HEK293T (cell line): ENCODE results near the gene ECI1.

ENCODE experiments used
- CTCF ChIA-PET: fragments of 350-600 bp; formaldehyde crosslinking; extraction: SDS; loops from one replicate; lab custom pipeline; 2021; ENCODE audit warnings: antibody characterized with exemption, inconsistent platforms; lab: Yijun Ruan, JAX
- POLR2A ChIA-PET: fragments of 350-600 bp; formaldehyde crosslinking; extraction: SDS; loops from one replicate; lab custom pipeline; 2020; ENCODE audit warnings: antibody characterized with exemption, inconsistent platforms; lab: Yijun Ruan, JAX
- DNase-seq: peaks from one replicate; pipeline ENCODE4 v3.0.0; 2012; ENCODE audit warnings: mixed read lengths; ENCODE audit errors: extremely low spot score
- ARNT ChIP-seq: fragments of 450-650 bp; IDR thresholded peaks from 2 replicates; pipeline ENCODE4 v1.6.1; 2017; ENCODE audit warnings: mild to moderate bottlenecking
- BHLHE40 ChIP-seq: fragments of 450-650 bp; IDR thresholded peaks from 2 replicates; pipeline ENCODE4 v1.6.1; 2016; ENCODE audit warnings: mild to moderate bottlenecking, moderate library complexity, borderline replicate concordance
- CTBP1 ChIP-seq: fragments of 450-650 bp; IDR thresholded peaks from 2 replicates; pipeline ENCODE4 v1.6.1; 2016; ENCODE audit warnings: borderline replicate concordance
- ELF4 ChIP-seq: fragments of 450-650 bp; IDR thresholded peaks from 2 replicates; pipeline ENCODE4 v1.6.1; 2017; ENCODE audit warnings: antibody characterized with exemption
- FOXA1 ChIP-seq: fragments of 450-650 bp; IDR thresholded peaks from 2 replicates; pipeline ENCODE4 v1.6.1; 2016; ENCODE audit warnings: mild to moderate bottlenecking
- FOXK2 ChIP-seq: fragments of 450-650 bp; IDR thresholded peaks from 2 replicates; pipeline ENCODE4 v1.6.1; 2016; ENCODE audit warnings: mild to moderate bottlenecking
- FOXM1 ChIP-seq: fragments of 450-650 bp; IDR thresholded peaks from 2 replicates; pipeline ENCODE4 v1.6.1; 2017; ENCODE audit warnings: mild to moderate bottlenecking, borderline replicate concordance
- HDGF ChIP-seq: fragments of 450-650 bp; IDR thresholded peaks from 2 replicates; pipeline ENCODE4 v1.6.1; 2017; ENCODE audit warnings: antibody characterized with exemption, borderline replicate concordance
- L3MBTL2 ChIP-seq: fragments of 450-650 bp; conservative IDR thresholded peaks from 2 replicates; pipeline ENCODE4 v1.6.1; 2016; ENCODE audit warnings: mild to moderate bottlenecking
- LEF1 ChIP-seq: fragments of 450-650 bp; IDR thresholded peaks from 2 replicates; pipeline ENCODE4 v1.6.1; 2017; ENCODE audit warnings: mild to moderate bottlenecking, borderline replicate concordance
- NFRKB ChIP-seq: fragments of 450-650 bp; IDR thresholded peaks from 2 replicates; pipeline ENCODE4 v1.6.1; 2016; ENCODE audit warnings: mild to moderate bottlenecking, moderate library complexity
- SP1 ChIP-seq: fragments of 450-650 bp; IDR thresholded peaks from 2 replicates; pipeline ENCODE4 v1.6.1; 2017
- SUZ12 ChIP-seq: fragments of 450-650 bp; IDR thresholded peaks from 2 replicates; pipeline ENCODE4 v1.6.1; 2016; ENCODE audit warnings: mild to moderate bottlenecking
- TARDBP ChIP-seq: fragments of 450-650 bp; IDR thresholded peaks from 2 replicates; pipeline ENCODE4 v1.6.1; 2016
- ZNF384 ChIP-seq: fragments of 450-650 bp; IDR thresholded peaks from 2 replicates; pipeline ENCODE4 v1.6.1; 2016
- TF ChIP-seq, protein P1 (sequence below): fragments of 450-650 bp; IDR thresholded peaks from 2 replicates; pipeline ENCODE4 v1.6.1; 2016

The ECI1 gene

DNA sequence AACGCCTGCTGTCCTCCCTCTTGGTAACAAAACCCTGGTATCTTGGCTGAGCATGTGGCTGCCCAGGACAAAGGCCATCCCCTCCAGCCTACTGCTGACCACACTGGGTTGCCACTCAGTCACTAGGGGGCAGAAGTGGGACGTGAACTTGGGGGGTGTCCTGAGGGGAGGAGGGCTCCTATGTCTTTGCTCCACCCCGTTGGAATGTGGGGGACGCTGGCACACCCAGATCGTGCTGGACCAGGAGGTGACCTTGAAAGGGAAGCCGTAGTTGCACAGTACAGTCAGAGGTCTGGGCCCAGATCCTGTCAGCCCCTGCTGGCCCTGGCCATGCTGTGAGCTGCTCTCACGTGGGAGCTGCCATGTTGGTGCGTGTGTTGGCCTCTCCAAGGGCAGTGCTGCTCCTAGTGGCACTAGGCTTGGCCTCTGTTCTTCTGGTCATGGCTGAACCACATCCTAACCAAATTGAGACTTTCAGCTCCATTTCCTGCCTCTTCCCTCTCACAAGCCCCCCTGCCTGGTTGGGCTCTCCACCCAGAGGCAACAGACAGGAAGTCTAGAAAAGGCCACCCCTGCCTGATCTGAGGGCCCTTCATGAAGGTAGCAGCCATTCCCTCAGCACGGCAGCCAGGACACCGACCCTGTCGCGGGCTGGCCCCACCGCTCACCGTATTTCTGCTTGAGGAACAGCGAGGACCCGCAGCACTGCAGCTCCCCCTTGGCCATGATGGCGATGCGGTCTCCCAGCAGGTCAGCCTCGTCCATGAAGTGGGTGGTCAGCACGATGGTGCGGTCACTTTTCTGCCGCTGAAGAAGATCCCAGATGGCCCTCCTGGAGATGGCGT, 45.5 kb upstream of the ECI1 start:
- ChIA-PET POLR2A (no interaction called here), CTCF (interaction anchor here (0.6 to 0.7 kb wide), 2 partner anchors 33 to 45 kb away, joined by 3 read pairs; partner anchors contain the start of gene ECI1)
- peak; percentile 38 for DNase-seq
- TF ChIP-seq SP1 (no peak), FOXM1 (no peak), ZNF384 (no peak), SUZ12 (no peak), L3MBTL2 (no peak), CTBP1 (no peak), TARDBP (no peak), LEF1 (no peak)

DNA sequence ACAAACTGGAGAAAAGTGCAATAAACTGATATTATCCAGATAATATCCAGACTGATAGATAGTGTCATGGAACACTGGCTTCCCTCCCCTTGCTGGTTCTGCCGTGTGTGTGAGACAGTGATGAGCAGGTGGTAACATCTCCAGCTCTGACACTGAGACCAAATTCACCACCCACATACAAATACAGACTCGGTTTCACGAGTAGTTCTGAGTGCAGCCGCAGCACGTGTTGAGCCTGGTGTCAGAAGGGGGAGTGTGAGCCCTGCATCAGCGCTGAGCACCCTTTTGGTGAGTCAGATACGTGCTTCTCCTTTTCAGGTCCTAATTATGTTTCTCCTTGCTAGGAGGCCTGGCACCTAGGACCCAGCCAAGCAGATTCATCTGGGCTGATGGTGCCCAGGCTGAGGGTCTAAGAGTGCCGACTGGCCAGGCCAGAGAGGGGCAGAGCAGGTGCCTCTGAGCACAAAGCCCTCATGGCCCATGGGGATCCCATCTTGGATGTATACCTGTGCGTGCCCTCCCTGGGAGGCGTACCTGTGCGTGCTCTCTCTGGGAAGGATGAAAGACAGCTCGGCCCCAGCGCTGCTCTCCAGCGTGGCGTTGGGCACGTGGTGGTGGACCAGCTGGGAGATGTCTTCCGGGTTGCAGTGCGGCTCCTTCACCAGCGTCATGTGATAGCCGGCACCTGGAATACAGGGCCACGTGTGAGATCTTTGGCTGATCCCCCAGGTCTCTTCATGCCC, 43.8 kb upstream of the ECI1 start:
- TF ChIP-seq SP1: no peak
- POLR2A ChIA-PET: no interaction called here
- CTCF ChIA-PET: no interaction called here
- no peak for DNase-seq

DNA sequence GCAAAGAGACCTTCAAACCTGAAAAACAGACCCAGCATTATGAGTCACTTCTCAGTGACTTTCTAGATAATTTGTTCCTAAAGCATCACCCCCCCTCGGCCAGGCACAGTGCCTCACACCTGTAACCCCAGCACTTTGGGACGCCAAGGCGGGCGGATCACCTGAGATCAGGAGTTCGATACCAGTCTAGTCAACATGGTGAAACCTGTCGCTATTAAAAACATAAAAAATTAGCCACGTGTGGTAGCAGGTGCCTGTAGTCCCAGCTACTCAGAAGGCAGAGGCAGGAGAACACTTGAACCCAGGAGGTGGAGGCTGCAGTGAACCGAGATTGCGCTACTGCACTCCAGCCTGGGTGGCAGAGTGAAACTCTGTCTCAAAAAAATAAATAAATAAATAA, 40.8 kb upstream of the ECI1 start:
- DNase-seq: no peak
- ChIA-PET POLR2A (no interaction called here), CTCF (no interaction called here)
- TF ChIP-seq CTBP1: no peak
- TF ChIP-seq NFRKB: no peak
- TF ChIP-seq SP1: no peak
- TF ChIP-seq BHLHE40: no peak
- no peak for TF ChIP-seq ELF4
- TF ChIP-seq, protein P1, sequence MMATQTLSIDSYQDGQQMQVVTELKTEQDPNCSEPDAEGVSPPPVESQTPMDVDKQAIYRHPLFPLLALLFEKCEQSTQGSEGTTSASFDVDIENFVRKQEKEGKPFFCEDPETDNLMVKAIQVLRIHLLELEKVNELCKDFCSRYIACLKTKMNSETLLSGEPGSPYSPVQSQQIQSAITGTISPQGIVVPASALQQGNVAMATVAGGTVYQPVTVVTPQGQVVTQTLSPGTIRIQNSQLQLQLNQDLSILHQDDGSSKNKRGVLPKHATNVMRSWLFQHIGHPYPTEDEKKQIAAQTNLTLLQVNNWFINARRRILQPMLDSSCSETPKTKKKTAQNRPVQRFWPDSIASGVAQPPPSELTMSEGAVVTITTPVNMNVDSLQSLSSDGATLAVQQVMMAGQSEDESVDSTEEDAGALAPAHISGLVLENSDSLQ: no peak
- no peak for TF ChIP-seq SUZ12

DNA sequence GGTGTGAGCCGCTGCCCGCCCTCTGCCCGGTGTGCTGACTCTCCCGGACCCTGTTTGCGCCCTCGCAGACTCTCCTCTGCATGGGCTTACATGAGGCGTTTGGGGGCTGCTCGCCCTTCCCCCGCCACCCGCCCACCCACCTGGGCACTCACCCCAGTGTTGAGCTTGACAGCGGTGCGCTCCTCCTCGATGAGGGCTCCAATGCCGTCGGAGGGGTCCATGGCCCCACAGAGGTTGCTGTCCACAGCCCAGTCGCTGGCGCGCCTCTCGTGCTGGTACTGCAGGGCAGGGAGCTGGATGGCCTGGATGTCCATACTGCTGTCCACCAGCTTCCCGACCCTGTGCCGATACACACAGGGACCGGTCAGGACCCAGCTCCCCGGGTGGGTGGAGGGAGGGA, 37.9 kb upstream of the ECI1 start:
- TF ChIP-seq ZNF384 (no peak), ARNT (no peak), FOXK2 (no peak), L3MBTL2 (no peak), FOXA1 (no peak), HDGF (no peak), CTBP1 (no peak), SUZ12 (no peak), LEF1 (no peak), TARDBP (no peak), NFRKB (no peak), BHLHE40 (no peak)
- POLR2A ChIA-PET: interaction anchor here (1.6 to 1.8 kb wide), 2 partner anchors 10 to 21 kb away, joined by 4 to 5 read pairs; no protein-coding TSS in a partner anchor
- CTCF ChIA-PET: no interaction called here
- no peak for DNase-seq

DNA sequence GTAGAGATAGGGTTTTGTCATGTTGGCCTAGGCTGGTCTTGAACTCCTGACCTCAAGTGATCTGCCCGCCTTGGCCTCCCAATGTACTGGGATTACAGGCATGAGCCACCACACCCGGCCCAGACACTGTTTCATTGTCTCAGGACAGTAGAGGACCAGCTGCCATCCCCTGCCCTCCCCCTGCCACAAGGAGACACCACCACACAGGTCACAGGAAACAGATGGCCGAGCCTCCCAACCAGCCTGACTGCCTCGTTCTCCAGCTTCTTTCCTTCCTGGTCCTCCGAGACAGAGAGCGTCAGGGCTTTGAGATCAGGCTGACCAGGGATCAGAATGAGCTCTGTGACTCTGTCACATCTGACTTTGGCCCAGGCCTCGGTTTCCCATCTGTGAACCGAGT, 37.3 kb upstream of the ECI1 start:
- ChIA-PET POLR2A (interaction anchor here (1.6 to 1.8 kb wide), 2 partner anchors 10 to 20 kb away, joined by 4 to 5 read pairs; no protein-coding TSS in a partner anchor), CTCF (no interaction called here)
- DNase-seq: no peak

DNA sequence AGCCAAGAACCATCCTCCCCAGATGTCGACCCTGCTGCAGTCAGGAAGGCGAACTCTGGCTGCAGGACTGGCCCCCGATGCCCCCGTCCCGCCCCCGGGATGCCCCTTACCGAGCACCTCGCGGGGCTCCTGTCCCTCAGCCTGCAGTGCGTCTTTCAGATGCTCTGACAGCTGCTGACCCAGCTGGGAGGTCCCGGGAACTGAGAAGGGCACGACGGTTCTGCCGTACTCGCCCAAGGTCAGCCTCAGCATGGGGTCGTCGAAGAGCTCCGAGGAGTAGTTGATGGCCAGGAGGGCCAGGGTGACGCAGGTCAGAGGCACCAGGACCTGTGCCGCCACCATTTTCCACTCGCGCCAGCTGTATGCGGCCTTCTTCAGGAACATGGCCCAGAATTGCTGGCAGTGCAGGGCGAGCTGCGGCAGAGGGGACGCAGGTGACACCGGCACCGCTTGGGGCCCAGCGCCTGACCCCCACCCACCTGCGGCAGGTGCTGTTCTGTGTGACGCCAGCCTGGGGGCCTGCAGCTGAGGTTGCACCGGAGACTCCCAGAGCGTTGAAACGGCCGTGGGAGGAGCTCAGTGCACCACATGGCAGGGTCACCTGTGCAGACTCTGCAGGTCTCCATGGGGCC, 36.6 kb upstream of the ECI1 start:
- CTCF ChIA-PET: no interaction called here
- POLR2A ChIA-PET: interaction anchor here (1.6 to 1.8 kb wide), 2 partner anchors 9 to 19 kb away, joined by 4 to 5 read pairs; no protein-coding TSS in a partner anchor

More for the DNA sequence above, 37.3 kb upstream of the ECI1 start:
- no peak for TF ChIP-seq BHLHE40
- TF ChIP-seq TARDBP: no peak
- TF ChIP-seq, protein P1: no peak
- no peak for TF ChIP-seq FOXK2
- TF ChIP-seq NFRKB: no peak
- TF ChIP-seq SP1: no peak
- TF ChIP-seq LEF1: no peak
- TF ChIP-seq SUZ12: no peak
- TF ChIP-seq ELF4: no peak

More for the DNA sequence above, 36.6 kb upstream of the ECI1 start:
- TF ChIP-seq SP1 (no peak), FOXM1 (no peak), ARNT (no peak), ZNF384 (no peak), LEF1 (no peak), BHLHE40 (no peak), NFRKB (no peak), TARDBP (no peak), HDGF (no peak), CTBP1 (no peak)
- TF ChIP-seq, protein P1: no peak
- no peak for DNase-seq
